Skeletal muscle satellite cell (primary cell): ENCODE results near the gene TSPO2.

Experiments
- H3K27me3 ChIP-seq: 2 replicates; pipeline ENCODE4 v1.7.0; 2013; ENCODE audit warnings: low read length; ENCODE audit not compliant: control insufficient read depth, insufficient read depth
- H3K36me3 ChIP-seq: 2 replicates; pipeline ENCODE4 v1.7.0; 2013; ENCODE audit warnings: mild to moderate bottlenecking, control low read depth, low read length; ENCODE audit not compliant: insufficient read depth
- H3K4me1 ChIP-seq: 2 replicates; pipeline ENCODE4 v1.7.0; 2013; ENCODE audit warnings: low read length; ENCODE audit not compliant: control insufficient read depth, insufficient read depth
- H3K4me2 ChIP-seq: 2 replicates; pipeline ENCODE4 v1.7.0; 2013; ENCODE audit warnings: mild to moderate bottlenecking, low read length
- H3K4me3 ChIP-seq: 2 replicates; pipeline ENCODE4 v1.7.0; 2013; ENCODE audit warnings: low read length
- H3K9ac ChIP-seq: 2 replicates; pipeline ENCODE4 v1.7.0; 2013; ENCODE audit warnings: mild to moderate bottlenecking, low read depth, low read length, moderate library complexity
- H3K9me3 ChIP-seq: replicated peaks from 2 replicates; pipeline ENCODE4 v1.7.0; 2013; ENCODE audit warnings: mild to moderate bottlenecking, control low read depth, low read length

Gene TSPO2

GRCh38 chr6:41071923-41072835, 29.9 kb downstream of the TSPO2 start, which contains the start of gene OARD1:
Gene OARD1 (minus strand): TSS chr6:41072356. CDS start chr6:41071634, 722 bp downstream.
- Histone ChIP-seq H3K36me3 (no peaks in the 10 kb centered on the region), H3K9ac (peak within 1 kb of the TSS; percentile 99), H3K4me3 (peak within 1 kb of the TSS; percentile 85), H3K9me3 (no peaks in the 10 kb centered on the region), H3K27me3 (no peaks in the 10 kb centered on the region), H3K4me2 (peak within 1 kb of the TSS; percentile 97), H3K4me1 (peaks cover 22% of the 10 kb centered on the region)

GRCh38 chr6:41072836-41073202, 30.6 kb downstream of the TSPO2 start, which contains the start of gene NFYA:
Gene NFYA (plus strand): TSS chr6:41072974. CDS start chr6:41079090, 6,116 bp downstream.
- Histone ChIP-seq H3K9ac (peak within 1 kb of the TSS; percentile 99), H3K4me1 (peaks cover 22% of the 10 kb centered on the region), H3K27me3 (no peaks in the 10 kb centered on the region), H3K9me3 (no peaks in the 10 kb centered on the region), H3K36me3 (no peaks in the 10 kb centered on the region), H3K4me2 (peak within 1 kb of the TSS; percentile 97), H3K4me3 (peak within 1 kb of the TSS; percentile 85)

- H3K4me2 ChIP-seq, result peak overlapping the region; percentile 87
- peak overlapping the region; percentile 83 for H3K4me3 ChIP-seq
- peak overlapping the region; percentile 99 for H3K9ac ChIP-seq
- H3K9me3 ChIP-seq, result no peaks in the 10 kb centered on the region
- peaks cover 22% of the 10 kb centered on the region for H3K4me1 ChIP-seq
- H3K36me3 ChIP-seq, result no peaks in the 10 kb centered on the region
- no peaks in the 10 kb centered on the region for H3K27me3 ChIP-seq
Observed at GRCh38 chr6:41073203-41073967, 31.1 kb downstream of the TSPO2 start.

- Histone ChIP-seq H3K9me3 (no peaks in the 10 kb centered on the region), H3K36me3 (peaks cover 6% of the 10 kb centered on the region), H3K4me1 (peaks cover 22% of the 10 kb centered on the region), H3K9ac (peak overlapping the region; percentile 99), H3K4me3 (peak overlapping the region; percentile 83), H3K27me3 (no peaks in the 10 kb centered on the region), H3K4me2 (peak overlapping the region; percentile 87)
Observed at GRCh38 chr6:41073968-41074691, 31.9 kb downstream of the TSPO2 start.

GRCh38 chr6:41074692-41075436, 32.6 kb downstream of the TSPO2 start:
- peak overlapping the region; percentile 83 for H3K4me3 ChIP-seq
- H3K9ac ChIP-seq, result peak overlapping the region; percentile 99

GRCh38 chr6:41075651-41076626, 33.7 kb downstream of the TSPO2 start:
- no peak overlapping the region for H3K4me3 ChIP-seq
- H3K27me3 ChIP-seq, result no peaks in the 10 kb centered on the region
- no peak overlapping the region for H3K9ac ChIP-seq
- H3K9me3 ChIP-seq, result no peaks in the 10 kb centered on the region
- H3K36me3 ChIP-seq, result peaks cover 24% of the 10 kb centered on the region
- peaks cover 18% of the 10 kb centered on the region for H3K4me1 ChIP-seq
- H3K4me2 ChIP-seq, result peak overlapping the region; percentile 87

More at GRCh38 chr6:41074692-41075436, 32.6 kb downstream of the TSPO2 start:
- Histone ChIP-seq H3K4me2 (peak overlapping the region; percentile 87), H3K4me1 (peaks cover 22% of the 10 kb centered on the region), H3K36me3 (peaks cover 14% of the 10 kb centered on the region), H3K27me3 (no peaks in the 10 kb centered on the region), H3K9me3 (no peaks in the 10 kb centered on the region)

- Histone ChIP-seq H3K4me3 (no peak overlapping the region), H3K9me3 (no peaks in the 10 kb centered on the region), H3K27me3 (no peaks in the 10 kb centered on the region), H3K9ac (no peak overlapping the region), H3K4me1 (peaks cover 18% of the 10 kb centered on the region), H3K36me3 (peaks cover 28% of the 10 kb centered on the region), H3K4me2 (no peak overlapping the region)
Observed at GRCh38 chr6:41077536-41077935, 35.3 kb downstream of the TSPO2 start.

- Histone ChIP-seq H3K36me3 (peaks cover 34% of the 10 kb centered on the region), H3K27me3 (no peaks in the 10 kb centered on the region), H3K9ac (no peak overlapping the region), H3K4me2 (no peak overlapping the region), H3K4me3 (no peak overlapping the region), H3K9me3 (no peaks in the 10 kb centered on the region), H3K4me1 (peaks cover 18% of the 10 kb centered on the region)
Observed at GRCh38 chr6:41078101-41078500, 35.8 kb downstream of the TSPO2 start.

GRCh38 chr6:41079080-41079479, 36.8 kb downstream of the TSPO2 start:
- Histone ChIP-seq H3K4me3 (no peak overlapping the region), H3K36me3 (peaks cover 44% of the 10 kb centered on the region), H3K9ac (no peak overlapping the region), H3K4me2 (no peak overlapping the region), H3K4me1 (peaks cover 18% of the 10 kb centered on the region), H3K27me3 (no peaks in the 10 kb centered on the region), H3K9me3 (no peaks in the 10 kb centered on the region)

- H3K4me3 ChIP-seq, result no peak overlapping the region
- no peaks in the 10 kb centered on the region for H3K9me3 ChIP-seq
- H3K4me1 ChIP-seq, result peaks cover 3% of the 10 kb centered on the region
- H3K36me3 ChIP-seq, result peaks cover 58% of the 10 kb centered on the region
- H3K4me2 ChIP-seq, result no peak overlapping the region
- no peak overlapping the region for H3K9ac ChIP-seq
- H3K27me3 ChIP-seq, result no peaks in the 10 kb centered on the region
Observed at GRCh38 chr6:41080621-41081020, 38.4 kb downstream of the TSPO2 start.
